ENCODE measurements around the gene ATG4C.

Gene ATG4C

DNA sequence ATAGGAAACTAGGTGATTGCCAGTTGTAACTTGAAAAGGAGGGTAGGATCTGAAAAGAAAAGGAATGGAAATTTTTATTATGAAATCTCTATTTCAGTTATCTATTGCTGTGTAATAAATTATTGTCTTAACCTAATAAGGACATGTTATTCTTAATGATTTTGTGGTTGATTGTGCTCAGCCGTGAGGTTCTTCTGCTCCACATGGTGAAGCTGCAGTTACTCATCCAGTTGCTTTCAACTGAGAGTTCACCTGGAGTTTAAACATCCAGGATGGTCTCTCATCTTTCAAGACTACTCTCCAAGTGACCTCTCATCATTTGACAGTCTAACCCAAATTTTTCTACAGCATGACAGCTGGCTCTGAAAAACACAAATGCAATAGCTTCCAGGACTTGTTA is 96.0 kb downstream of the ATG4C start:
- FAIRE-seq (no peak), DNase-seq (ENCODE audit: insufficient read length) (no peak)
- TF ChIP-seq TAF1 (IDR thresholded peaks at IDR 0.05; ENCODE audit: borderline replicate concordance, low read depth, low read length) (no peak), POLR2A (IDR thresholded peaks at IDR 0.05; ENCODE audit: low read depth, low read length) (no peak), POLR2AphosphoS5 (IDR thresholded peaks at IDR 0.05; ENCODE audit: low read depth, low read length) (no peak)

DNA sequence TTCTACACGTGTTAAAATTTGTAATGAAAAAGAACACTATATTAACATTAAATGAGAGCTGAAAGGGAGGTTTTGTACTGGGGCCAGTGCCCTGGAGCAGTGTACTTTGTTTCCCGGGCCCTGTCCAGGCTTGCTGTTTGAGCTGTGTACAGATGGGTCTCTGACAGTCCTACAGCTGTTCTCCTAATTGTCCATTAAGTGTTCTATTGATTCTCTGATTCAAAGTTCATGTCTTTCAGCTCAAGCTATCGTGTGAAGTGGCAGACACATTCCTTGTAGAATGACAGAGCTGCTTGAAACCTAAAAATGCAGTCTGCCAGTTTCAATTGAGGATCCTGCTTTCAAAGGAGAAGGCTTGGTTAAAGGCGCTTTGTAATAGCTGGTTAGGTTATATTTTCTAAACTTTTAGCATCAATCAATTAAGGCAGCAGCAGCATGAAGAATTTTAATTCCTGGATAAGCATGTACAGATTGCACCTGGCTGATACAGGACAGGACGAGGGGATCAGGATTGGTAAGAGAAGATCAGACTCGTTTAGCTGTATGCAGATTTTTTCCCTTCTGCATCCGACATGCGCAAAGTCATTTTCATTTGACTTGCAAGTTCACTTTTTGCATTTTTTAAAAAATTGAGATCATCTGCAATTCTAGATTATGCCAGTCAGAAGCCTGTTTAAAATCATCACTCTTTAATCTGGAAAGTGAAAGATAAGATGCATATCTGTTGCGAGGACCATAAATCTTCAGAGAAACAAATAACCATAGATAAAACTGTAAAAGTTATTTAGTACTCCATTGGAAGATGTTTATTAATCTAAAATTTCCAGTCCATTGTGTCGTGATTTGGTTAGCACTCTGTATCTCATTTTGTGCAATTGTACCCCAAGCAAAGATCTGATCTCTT is 98.5 kb downstream of the ATG4C start:
- FAIRE-seq, result no peak
- no peak for DNase-seq (ENCODE audit: insufficient read length)
- TF ChIP-seq POLR2A (IDR thresholded peaks at IDR 0.05; ENCODE audit: low read depth, low read length) (no peak), TAF1 (IDR thresholded peaks at IDR 0.05; ENCODE audit: borderline replicate concordance, low read depth, low read length) (no peak)

DNA sequence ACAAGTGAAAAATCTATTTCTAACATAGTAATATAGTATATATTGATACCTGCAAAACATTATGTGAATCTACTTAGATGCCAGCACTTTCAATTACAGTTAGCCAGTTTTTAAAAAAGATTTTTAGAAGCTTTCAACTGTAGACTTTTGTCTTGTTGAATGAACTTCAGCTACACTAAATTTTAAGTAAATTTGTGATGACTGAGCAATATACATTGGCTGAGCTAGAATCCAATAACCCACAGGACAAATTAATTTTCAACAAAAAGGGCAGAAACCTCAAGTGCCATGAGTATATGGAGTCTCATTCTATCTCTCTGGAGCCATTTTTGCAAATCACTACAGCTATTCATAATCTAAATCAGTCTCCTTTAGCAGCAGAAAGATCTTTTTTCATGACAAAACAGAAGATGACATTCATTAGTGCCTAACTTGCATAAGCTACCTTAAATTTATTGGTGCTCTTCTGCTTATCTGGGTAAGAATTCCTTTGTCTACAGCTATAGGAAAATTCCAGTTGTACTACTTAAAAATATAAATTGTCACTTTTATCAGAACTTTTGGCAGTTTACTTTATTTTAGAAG is 100.3 kb downstream of the ATG4C start:
- no peak for FAIRE-seq
- TF ChIP-seq TAF1 (IDR thresholded peaks at IDR 0.05; ENCODE audit: borderline replicate concordance, low read depth, low read length) (no peak), POLR2A (IDR thresholded peaks at IDR 0.05; ENCODE audit: low read depth, low read length) (no peak)
- no peak for DNase-seq (ENCODE audit: insufficient read length)

DNA sequence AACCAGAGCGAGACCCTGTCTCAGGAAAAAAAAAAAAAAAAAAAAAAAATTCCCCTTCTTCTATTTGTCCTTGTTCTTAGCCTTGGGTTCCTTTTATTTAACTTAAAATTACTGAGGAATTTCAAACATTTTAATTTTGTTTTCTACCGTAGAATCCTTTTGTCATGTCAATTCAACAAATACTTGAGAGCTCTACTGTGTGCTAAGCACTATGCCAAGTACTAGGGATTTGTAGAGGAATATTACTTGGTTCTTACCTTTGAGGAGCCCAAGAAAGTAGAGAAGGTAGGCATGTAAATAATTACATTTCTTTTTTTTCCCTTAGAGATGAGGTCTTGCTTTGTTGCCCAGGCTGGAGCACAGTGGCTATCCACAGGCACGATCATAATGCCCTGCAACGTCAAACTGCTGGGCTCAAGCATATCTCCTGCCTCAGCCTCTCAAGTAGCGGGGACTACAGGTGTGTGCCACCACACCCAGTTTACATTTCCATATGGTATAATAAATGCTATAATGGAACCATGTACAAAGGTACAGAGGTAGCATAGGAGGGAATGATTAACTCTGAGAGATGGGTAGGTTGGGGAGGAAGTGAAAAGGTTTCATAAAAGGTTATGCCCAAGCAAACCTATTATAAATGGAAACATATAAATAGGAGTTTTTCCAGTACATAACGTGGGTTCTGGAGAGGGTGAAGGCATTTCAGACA is 104.0 kb downstream of the ATG4C start:
- no peak for FAIRE-seq
- TF ChIP-seq TAF1 (IDR thresholded peaks at IDR 0.05; ENCODE audit: borderline replicate concordance, low read depth, low read length) (no peak), POLR2A (IDR thresholded peaks at IDR 0.05; ENCODE audit: low read depth, low read length) (no peak), POLR2AphosphoS5 (IDR thresholded peaks at IDR 0.05; ENCODE audit: low read depth, low read length) (no peak)

DNA sequence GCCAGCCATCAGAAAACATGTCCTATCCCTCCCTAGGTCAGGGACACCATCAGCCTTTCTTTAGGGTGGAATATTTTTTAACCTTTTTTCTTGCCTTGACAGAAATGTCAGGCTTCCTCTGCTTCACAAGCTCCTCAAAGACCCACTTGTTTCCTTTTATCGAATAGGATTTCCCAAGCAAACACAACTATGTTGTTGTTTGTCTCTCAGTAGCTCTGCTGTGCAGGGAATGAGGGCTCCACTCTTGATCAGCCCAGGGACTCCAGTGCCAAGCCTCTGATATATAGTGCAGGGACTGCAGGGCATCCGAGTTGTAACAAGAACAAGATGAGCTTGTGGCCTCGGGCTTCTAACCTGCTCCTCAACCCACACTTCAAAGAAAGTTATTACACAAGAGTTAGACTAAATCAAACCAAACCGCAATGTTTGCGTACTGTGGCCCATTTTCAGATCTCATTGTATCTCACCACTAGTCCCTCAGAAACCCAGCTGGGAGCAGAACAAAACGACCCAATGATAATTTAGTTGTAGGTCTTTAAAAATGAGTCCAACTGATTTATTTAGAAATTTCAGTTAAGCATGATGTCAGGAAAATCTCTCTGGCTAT is 108.1 kb downstream of the ATG4C start:
- no peak for DNase-seq (ENCODE audit: insufficient read length)
- FAIRE-seq, result no peak
- TF ChIP-seq POLR2AphosphoS5 (IDR thresholded peaks at IDR 0.05; ENCODE audit: low read depth, low read length), result no peak
- no peak for TF ChIP-seq POLR2A (IDR thresholded peaks at IDR 0.05; ENCODE audit: low read depth, low read length)
- no peak for TF ChIP-seq TAF1 (IDR thresholded peaks at IDR 0.05; ENCODE audit: borderline replicate concordance, low read depth, low read length)

More for the DNA sequence above, 104.0 kb downstream of the ATG4C start:
- no peak for DNase-seq (ENCODE audit: insufficient read length)

DNA sequence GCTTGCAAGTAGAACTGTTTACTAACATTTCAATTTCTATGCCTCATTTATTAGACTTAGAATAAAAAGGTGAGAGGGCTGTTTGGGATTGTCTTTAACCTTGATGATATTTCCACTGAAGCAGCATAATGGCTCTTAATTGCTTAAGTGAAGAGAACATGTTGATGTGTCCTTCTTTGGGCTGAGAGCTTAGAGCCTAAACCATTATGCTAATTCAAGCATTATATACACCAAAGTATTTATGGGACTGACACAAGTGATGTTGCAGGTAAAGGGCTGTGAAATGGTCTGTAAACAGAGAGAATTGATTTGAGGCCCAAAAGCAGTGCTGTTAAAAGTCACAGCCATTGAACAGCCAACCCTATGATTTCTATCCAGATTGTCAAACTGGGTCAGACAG is 113.9 kb downstream of the ATG4C start:
- no peak for TF ChIP-seq POLR2AphosphoS5 (IDR thresholded peaks at IDR 0.05; ENCODE audit: low read depth, low read length)
- TF ChIP-seq POLR2A (IDR thresholded peaks at IDR 0.05; ENCODE audit: low read depth, low read length), result no peak
- no peak for TF ChIP-seq TAF1 (IDR thresholded peaks at IDR 0.05; ENCODE audit: borderline replicate concordance, low read depth, low read length)
- DNase-seq (ENCODE audit: insufficient read length) (no peak), FAIRE-seq (no peak)

DNA sequence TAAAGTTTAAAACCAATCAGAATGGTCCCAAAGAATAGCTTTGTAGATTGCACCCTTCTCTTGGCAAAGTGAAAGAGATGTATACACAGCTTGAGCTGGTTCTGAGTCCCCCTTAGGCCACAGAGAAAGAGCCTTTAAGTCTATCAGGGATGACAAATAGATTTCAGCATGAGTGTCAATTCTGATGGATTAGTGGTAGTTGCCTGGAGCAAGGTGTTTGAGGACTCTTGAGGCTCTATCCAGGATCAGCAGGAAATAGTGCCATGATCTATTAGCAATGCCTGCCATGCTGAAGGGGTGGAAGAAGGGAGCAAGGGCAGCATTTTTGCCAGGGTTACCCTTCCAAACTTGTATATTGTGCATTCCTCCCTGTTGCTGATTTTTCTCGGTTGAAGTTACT is 116.6 kb downstream of the ATG4C start:
- TF ChIP-seq TAF1 (IDR thresholded peaks at IDR 0.05; ENCODE audit: borderline replicate concordance, low read depth, low read length), result no peak
- no peak for TF ChIP-seq POLR2A (IDR thresholded peaks at IDR 0.05; ENCODE audit: low read depth, low read length)
- TF ChIP-seq POLR2AphosphoS5 (IDR thresholded peaks at IDR 0.05; ENCODE audit: low read depth, low read length), result no peak
- no peak for FAIRE-seq
- DNase-seq (ENCODE audit: insufficient read length), result no peak

DNA sequence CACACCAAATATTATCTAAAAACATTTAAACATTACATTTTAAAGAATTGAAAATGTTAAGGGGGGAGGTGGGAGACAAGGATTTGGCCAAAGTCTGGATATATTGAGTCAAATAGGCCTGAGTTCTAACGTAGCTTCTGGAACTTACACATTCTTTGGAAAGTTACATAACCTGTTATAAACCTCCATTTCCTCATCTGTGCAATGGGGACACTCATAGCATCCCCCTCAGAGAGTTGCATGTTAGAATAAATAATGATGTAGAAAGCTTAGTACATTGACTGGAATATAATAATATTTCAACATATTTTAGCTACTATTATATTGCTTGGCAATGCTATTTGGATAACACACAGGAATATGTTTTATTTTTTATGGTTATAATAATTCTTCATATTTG is 117.7 kb downstream of the ATG4C start:
- FAIRE-seq (no peak), DNase-seq (ENCODE audit: insufficient read length) (no peak)
- TF ChIP-seq TAF1 (IDR thresholded peaks at IDR 0.05; ENCODE audit: borderline replicate concordance, low read depth, low read length), result no peak
- no peak for TF ChIP-seq POLR2A (IDR thresholded peaks at IDR 0.05; ENCODE audit: low read depth, low read length)
- no peak for TF ChIP-seq POLR2AphosphoS5 (IDR thresholded peaks at IDR 0.05; ENCODE audit: low read depth, low read length)

DNA sequence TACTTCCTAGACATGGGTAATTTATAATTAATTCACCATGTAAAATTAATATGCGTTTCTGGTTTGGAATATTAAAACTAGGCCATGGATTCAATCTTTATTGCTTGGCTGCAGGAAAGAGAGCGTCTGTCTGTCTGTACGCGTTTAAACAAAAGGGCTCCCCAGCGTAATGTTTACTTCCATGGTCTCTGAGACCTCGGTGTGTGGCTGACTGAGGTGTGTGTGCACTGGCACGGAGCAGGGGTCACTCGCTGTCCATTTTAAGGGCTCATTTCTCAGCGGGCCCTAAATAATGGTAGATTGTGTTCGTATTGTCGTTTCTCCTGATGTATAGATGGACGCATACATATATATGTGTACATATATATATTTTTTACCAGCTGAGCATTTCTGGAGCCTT is 119.6 kb downstream of the ATG4C start:
- no peak for FAIRE-seq
- TF ChIP-seq TAF1 (IDR thresholded peaks at IDR 0.05; ENCODE audit: borderline replicate concordance, low read depth, low read length) (no peak), POLR2A (IDR thresholded peaks at IDR 0.05; ENCODE audit: low read depth, low read length) (no peak), POLR2AphosphoS5 (IDR thresholded peaks at IDR 0.05; ENCODE audit: low read depth, low read length) (no peak)
- no peak for DNase-seq (ENCODE audit: insufficient read length)

DNA sequence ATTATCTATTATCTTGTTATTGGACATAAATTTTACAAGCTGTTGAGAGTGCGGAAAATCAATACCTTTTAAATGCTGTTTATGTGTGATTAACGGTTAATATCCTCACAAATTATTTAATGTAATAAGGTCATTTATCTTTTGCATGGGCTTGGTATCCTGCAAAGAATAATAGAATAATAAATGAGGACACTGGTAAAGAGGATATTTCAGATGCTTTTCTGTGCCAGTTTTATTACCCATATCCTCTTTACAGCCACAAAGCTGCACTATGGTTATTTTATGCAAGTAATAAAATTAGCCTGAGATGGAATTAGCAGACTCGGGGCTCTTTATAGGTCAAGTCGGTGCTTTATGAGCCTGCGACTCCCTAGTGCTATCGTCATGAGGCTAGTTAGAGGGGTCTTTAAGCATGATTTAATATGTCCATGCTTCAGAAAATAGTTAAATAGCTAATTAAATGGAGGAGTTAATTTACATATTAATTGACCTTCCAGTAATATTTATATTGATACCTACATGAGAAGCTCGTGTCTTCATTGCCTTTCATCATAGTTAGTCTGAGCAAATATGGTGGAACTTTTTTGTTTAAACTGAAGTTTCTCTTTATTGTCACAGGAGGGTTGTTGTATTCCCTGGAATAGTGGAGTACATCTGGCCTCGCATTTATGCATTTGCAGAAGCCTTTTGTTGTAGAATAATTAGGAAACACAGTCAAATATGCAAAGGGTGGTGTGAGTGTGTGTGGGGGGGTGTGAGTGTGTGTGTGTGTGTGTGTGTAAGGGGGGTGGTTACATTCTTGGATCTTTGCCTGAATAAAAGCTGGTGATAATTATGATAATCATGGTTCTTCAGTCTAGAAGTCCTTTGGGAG is 120.3 kb downstream of the ATG4C start:
- FAIRE-seq, result no peak
- no peak for DNase-seq (ENCODE audit: insufficient read length)
- no peak for TF ChIP-seq TAF1 (IDR thresholded peaks at IDR 0.05; ENCODE audit: borderline replicate concordance, low read depth, low read length)
- no peak for TF ChIP-seq POLR2A (IDR thresholded peaks at IDR 0.05; ENCODE audit: low read depth, low read length)
- no peak for TF ChIP-seq POLR2AphosphoS5 (IDR thresholded peaks at IDR 0.05; ENCODE audit: low read depth, low read length)
